Kasumi-1 (cell line): Measurements from ENCODE around the gene SERPINA3.
"Not testable (repeated sequence)": the region's sequence is repeated elsewhere in the genome, so short reads cannot be mapped to it uniquely, and the experiment has no call there.

Experiments used
- DNase-seq, 2 experiments: peaks; one replicate each; lab custom pipeline; 2025; lab: John Stamatoyannopoulos, UW

The SERPINA3 gene

DNA sequence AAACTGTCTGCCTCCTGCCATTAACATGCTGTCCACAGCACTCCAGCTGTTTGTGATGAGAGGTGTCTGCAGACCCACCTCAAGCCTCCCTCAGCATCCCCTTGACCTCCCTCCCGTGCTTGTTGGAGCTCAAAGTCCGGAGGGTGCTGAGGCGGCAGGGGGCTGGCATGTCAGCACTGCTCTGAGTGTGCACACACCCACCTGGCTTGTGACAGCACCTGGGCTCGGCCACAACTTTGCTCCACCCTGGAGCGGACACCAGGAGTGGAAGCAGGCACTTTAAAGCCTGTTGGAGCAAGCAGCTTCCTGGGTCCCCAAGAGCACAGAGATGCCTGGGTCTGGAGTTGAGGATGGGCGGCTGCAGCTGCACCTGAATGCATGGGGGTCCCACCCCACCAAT lies 20.9 kb downstream of the SERPINA3 start:
- DNase-seq, result no peak

DNA sequence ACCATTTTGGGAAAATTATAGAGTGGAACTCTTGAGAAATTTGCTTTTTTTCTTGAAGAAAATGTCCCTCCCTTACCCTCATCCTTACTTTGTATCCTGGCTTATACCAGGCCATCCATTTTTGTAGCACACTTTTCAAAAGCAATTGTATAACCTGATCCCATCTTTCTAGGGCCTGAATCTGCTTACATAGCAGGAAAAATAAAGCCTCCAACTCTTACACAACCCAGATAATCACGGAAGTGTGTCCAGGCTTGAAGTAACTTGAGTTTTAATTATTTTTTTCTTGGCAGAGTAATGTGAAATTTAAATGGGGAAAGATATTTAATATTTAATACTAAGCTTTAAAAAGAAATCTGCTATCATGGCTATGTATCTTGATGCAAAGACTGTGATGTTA lies 23.0 kb downstream of the SERPINA3 start:
- DNase-seq, result no peak

DNA sequence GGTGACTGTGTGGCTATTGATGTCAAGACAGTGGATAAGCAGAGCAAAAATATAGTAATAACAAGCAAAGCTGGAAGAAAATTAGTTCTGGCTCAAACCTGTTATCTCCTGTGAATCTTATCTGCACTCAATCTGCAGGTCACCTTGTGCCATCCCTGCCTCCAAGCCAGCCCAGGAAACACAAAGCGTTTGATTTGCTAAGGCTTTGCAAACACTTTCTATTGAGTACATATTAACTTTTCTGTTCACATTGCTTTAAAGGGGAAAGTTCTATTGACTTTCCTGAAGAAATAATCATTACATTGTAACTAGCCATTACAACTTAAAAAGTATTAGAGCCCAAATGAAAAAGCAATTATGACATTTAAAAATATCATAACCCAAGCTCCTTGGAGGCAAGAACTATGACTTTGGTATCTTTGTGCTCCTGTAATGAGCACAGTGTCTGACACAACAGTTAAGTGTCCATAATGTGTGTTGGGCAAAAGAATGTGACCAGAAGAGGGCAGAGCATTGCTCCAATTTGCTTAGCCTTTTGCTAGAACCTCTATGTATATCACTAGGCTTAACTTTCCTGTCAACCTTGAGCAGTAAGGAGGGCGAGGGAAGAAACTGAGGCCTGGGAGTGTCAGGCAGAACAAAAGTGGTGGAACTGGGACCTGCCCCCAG lies 24.7 kb downstream of the SERPINA3 start:
- DNase-seq, result no peak

DNA sequence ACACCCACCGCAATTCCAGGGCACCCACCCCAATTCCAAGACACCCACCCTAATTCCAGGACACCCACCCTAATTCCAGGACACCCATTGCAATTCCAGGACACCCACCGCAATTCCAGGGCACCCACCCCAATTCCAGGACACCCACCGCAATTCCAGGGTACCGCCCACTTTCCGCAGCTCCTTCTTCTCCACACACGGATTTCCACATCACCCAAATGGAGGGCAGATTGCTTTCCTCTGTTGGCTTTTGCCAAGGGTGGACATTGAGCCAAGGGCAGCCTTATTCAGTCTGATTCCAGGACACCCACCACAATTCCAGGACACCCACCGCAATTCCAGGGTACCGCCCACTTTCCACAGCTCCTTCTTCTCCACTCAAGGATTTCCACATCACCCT lies 25.6 kb downstream of the SERPINA3 start:
- not testable (repeated sequence) for DNase-seq

DNA sequence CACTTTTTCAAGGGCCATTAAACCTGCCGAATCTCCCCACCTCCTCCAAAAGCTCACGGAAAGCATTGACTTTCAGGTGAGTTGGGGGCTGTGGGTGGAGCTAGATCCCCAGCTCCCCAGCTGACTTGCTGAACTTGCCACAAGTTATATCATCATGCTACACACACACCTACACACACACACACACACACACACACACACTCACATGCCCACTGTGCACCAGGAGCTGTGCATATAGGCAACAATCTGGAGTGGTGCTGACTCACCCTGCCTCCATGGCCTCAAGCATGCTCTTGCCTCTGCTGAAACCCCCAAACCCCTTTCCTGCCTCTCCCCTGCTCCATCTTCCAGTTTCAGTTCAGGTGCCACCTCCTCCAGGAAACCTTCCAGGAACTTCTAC lies 26.1 kb downstream of the SERPINA3 start:
- no peak for DNase-seq

DNA sequence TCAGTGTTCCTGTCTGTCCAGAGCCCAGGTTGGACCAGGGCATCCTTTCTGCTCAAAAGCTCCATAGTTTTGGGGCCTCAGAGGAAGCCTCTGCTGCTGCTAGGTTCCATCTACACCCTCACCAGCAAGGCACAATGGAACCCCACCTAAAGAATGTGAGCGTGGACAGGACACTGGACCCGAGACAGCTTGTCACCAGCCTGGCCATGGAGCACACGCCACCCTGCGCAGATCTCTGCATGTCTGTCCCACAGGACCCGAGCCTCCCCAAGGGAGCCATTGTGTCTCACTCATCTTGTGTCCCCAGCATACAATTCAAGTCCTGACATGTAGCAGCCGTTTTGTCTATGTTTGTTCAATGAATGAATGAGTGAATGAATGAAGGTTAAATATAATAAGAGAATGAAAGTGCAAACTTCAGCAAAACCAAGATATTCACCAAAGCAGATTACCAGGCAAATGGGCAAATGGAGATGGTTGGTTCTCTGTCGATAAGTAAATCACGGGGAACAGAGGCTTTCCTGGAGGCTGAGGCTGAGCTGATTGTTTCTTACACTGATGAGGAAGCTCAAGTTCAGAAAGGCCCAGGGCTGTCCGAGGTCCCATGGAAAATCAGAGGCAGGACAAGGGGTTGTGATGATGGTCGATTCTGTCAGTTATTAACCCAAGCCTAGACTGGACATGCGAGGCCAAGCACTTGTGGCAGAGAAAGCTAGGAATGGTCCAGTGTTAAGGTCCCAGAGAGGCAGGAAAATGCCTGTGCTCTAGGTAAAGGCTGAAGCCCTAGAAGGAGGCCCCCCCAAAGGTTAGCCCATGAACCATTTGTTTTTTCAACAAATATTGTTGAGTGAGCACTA lies 27.0 kb downstream of the SERPINA3 start:
- no peak for DNase-seq

DNA sequence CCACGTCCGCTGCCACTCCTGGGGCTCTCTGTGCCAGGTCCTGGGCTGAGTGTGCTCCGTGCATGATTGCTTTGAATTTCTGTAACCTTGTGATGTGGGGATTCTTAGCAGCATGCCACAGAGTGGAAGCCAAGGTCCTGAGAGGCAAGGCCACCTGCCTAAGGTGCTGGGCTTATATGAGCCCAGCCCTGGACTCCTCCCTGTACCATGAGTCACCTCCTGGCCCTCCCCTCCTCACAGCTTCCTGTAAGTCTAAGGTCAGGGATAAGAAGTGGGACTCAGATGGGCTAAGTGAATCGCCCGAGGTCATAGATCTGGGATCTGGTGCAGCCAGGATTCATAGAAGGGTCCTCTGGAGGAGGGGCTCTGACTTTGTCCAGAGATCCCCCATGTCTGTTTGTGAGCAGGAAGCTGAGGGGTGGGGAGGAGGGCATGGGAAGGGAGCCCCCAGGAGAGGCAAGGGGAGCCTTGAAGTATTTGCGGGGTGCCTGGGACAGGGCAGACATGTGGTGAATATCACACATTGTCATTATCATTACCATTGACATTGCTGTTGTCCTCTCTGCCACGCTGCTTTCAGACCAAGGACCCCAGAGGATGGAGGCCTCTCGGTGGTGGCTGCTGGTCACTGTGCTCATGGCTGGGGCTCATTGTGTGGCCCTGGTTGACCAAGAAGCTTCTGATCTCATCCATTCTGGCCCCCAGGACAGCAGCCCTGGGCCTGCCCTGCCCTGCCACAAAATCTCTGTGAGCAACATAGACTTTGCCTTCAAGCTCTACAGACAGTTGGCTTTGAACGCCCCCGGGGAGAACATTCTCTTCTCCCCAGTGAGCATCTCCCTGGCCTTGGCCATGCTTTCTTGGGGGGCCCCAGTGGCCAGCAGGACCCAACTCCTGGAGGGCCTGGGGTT lies 28.8 kb downstream of the SERPINA3 start:
- no peak for DNase-seq

DNA sequence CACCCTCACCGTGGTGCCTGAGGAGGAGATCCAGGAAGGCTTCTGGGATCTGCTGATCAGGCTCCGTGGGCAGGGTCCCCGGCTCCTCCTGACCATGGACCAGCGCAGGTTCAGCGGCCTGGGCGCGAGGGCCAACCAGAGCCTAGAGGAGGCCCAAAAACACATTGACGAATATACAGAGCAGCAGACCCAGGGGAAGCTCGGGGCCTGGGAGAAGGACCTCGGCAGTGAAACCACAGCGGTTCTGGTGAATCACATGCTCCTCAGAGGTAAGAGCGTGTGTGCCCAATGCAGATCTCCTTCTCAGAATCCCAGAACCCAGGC lies 29.4 kb downstream of the SERPINA3 start:
- no peak for DNase-seq

DNA sequence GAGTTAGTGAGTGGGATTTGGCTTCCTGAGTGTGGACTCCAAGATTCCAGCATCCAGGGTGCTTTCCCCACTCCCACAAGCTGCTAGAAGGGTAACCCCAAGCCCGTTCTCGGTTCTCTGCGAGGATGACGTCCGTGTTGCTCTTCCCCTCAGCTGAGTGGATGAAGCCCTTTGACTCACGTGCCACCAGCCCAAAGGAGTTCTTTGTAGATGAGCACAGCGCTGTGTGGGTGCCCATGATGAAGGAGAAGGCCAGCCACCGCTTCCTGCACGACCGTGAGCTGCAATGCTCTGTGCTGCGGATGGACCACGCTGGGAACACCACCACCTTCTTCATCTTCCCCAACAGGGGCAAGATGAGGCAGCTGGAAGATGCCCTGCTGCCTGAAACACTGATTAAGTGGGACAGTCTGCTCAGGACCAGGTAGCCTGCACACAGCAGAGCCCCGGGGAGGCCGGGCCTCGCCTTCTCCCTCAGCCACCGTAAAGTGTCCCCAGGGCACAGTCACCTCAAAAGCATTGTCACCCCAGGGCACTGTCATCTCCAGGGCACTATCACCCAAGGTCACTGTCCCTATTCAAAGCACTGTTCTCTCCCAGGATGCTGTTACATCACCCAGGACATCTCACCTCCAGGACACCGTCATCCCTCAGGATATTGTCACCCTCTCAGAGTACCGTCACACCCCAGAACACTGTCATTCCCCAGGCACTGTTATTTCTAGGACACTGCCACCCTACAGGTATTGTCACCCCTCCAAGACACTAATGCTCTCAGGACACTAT lies 31.3 kb downstream of the SERPINA3 start:
- no peak for DNase-seq

DNA sequence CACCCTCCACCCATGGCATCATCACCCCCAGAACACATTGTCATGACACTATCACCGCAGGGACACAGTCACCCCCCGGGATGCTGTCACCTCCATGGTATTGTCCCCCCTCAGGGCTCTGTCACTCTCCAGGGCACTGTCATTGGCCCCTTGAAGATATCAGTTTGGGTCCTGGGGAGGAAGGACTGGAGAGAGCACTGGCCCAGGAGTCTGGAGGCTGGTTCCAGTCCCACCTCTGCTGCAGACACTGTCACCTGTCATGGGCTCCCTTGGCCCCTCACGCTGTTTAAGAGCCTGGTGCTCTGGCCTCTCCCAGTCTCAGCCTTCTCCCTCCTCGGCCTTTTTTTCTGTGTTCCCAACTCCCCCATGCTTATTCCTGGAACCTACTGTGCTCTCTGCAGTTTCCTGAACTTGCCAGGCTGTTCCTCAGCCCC lies 31.9 kb downstream of the SERPINA3 start:
- DNase-seq, result no peak

DNA sequence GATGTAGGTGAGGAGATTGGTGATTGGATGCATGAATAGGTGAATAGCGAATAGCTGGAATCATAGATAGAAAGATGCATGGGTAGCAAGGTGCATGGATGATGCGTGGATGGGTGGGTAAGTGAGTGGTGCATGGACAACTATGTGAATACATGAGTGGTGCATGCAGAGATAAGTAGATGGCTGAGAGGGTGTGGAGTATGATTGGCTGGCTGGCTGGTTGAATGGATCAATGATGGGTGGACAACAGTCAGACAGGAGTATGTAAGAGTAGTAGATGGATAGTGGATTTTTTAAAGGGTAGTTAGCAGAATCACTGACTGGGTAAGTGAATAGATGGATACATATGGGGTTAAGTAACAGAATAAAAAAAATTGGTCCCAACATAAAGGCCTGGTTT lies 33.9 kb downstream of the SERPINA3 start:
- DNase-seq, result no peak

DNA sequence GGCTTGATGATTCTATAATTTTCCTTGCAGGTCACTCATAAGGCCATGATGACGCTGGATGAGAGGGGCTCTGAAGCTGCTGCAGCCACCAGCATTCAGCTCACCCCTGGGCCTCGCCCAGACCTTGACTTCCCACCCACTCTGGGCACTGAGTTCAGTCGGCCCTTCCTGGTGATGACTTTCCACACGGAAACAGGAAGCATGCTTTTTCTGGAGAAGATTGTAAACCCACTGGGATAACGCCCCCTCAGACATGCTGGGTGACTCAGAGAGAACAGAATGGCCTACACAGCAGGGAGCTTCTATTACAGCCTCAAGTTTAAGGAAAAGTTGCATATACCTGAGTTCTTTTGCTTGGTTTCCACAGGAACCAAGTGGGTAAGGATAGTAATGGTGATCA lies 34.3 kb downstream of the SERPINA3 start:
- no peak for DNase-seq

DNA sequence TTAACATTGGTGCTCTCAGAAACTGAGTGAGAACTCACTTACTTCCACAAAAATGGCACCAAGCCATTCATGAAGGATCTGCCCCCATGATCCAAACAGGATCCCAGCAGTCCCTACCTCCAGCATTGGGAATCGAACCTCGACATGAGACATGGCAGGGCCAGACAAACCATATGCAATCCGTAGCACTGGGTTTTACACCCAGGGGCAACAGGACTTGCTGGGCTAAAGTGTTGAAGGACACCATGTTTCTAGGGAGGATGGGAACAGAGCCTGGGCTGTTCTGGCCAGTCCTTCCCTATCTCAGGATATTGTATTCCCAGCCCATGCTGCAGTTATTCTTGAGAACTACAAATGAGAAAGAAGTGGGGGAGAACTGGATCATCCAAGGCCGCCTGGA lies 36.6 kb downstream of the SERPINA3 start:
- DNase-seq, result no peak

DNA sequence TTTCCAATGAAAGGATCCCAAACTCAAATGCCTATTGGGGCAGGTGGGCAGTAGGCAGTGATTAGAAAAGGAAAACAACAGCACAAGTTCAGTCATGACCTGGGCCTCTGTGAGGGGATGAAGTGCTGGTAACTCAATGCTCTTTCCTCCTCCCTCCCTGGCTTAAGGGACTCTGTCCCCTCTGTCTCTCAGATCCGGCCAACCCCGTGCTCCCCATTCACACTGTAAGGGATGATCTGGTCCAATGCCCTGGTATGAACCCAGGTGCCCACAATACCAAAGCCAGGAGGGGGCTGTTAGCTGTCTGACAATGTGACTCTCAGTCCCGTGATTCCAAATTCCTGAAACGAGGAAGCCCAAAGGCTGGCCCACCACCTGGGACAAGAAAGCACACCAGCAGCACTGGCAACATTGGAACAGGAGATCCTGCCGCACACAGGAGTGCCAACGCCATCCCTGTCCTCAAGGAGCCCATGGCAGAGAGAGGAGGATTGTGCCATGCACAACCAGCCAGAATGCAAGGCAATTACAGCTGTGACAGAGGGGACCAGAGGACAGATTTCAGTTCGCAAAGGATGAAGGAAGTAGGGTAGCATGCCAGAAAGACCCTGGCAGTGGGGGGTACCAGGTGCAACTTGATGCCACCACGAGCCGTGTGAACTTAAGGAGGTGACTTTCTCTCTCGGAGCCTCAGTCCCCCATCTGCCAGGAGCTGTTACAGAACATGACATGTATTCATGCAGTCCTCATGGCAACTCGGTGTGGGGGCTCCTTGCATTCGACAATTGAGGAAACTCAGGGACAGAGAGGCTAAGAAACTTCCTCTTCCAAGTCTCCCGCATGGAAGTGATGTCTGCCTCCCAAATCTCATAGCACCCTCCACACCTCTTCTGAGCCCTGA lies 37.6 kb downstream of the SERPINA3 start:
- no peak for DNase-seq

DNA sequence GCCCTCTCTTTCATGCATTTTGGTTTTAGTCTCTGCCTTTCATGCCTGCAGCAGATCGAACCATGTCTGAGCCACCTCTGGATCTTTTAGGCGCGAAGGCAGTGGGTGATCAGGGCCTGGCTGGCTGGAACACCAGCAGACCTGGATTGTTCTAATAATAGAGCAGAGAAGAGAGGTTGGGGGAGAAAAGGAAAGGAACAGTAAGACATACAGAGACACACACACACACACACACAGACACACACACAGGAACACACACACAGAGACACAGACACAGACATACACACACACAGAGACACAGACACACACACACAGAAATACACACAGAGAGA lies 38.2 kb downstream of the SERPINA3 start:
- DNase-seq, result no peak

DNA sequence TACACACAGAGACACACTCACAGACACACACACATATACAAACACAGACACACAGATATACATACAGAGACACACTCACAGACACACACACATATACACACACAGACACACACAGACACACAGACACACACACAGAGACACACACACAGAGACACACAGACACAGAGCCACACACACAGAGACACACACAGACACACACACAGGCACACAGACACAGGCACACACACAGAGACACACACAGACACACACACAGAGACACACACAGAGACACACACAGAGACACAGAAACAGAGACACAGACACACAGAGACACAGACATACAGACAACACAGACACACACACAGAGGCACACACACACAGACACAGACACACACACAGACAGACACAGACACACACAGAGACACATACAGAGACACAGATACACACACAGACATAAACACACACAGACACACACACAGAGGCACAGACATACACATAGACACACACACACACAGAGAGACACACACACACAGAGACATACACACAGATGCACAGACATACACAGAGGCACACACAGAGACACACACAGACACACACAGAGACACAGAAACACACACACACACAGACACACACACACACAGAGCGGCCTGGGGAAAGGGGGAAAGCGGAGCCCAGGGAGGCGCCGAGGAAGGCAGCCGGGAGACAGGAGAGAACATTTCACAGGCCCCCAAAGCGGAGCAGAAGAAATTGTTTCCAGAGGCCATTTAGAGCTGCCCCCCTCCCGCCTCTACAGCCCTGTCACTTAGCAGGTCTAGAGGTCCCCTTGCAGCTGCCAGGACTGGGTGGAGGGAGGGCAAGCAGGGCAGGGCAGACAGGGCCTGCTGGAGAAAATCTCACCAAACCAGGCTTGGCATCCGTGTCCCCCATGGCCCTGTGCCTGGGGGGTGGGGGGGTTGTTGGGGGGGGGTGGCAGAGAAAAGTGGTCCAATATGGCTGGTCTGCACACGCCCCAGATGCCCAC lies 38.9 kb downstream of the SERPINA3 start:
- DNase-seq, result no peak

DNA sequence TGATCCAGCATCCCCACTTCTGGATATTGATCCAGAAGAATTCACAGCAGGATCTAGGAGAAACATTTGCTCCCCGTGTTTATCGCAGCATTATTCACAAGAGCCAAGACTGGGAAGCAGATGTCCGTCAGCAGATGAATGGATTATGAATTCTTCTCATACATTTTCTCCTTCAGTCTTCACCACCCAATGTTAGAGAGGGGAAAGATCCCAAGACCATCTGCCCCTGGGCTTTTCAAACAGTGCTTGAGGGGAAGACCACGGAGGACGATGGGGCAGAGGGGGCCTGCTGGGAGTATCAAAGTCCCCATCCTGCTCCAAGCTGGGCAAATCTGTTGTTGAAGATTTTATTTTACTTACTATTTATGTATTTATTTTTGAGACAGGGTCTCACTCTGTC lies 41.1 kb downstream of the SERPINA3 start:
- DNase-seq, result no peak

DNA sequence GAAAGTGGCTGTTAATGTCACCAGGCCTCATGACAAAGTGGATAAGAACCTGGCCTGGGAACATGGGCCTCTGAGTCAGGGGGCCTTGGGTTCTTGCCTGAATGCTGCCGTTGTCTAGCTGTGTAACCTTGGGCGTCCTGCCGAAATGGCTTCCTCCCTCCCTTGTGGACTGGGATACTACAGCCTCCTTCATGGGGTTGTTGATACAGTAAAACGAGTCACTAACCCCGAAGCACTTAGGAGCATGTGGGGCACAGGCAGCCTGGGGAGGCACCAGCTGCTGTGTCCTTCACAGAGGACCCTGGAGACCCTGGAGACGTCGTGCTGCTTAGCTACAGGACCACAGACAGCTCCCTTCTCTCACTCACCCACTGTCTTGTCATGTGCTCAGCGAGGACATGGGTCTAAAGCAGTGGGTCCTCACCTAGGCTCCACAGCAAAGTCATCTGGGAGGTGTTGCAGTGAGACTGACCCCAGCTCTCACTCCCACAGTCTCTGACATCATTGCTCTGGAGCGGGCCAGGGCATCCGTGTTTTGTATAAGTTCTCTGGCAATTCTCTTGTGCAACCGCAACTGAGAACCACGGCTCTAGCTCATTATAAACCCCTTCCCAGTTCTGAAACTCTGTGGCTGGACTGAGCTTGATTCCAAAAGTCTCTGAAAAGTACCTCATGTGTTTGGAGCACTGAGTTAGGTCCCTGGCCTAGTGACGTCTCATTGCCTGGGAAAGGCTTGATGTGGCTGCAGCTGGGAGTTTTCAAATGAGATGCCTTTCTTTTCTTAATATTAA lies 42.1 kb downstream of the SERPINA3 start:
- DNase-seq, result no peak

DNA sequence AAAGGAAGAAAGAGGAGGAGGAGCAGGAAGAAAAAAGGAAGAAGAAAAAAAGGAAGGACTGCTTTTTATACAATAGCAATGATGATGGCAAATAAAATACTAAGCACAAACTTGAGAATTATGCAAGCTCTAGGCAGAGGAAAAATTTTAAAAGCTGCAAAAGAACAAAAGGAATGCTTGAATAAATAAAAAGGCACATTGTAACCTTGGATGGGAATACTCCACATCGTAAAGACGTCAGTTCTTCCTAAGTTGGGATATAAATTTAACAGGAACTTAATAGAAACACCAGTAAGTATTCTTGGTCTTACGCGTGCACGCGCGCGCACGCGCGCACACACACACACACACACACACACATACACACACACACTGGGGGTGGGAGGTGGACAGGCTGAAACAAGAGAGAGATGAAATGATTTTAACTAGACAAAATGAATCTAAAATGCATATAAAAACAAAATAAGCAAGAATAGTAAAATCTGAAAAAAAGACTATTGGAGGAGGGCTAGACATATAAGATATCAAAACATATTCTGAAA lies 43.0 kb downstream of the SERPINA3 start:
- DNase-seq, result no peak
